Measurements from ENCODE around the gene CEP112. TPM values are rescaled to one million over a fixed set of nuclear protein-coding genes. Genes with fewer than 3 reads are reported as not detected.

The CEP112 gene
- total and polyA plus RNA-seq, 2 experiments from 2014 or later = 4.0 to 4.3 TPM

GRCh38 chr17:65674246-65675045 lies 517.5 kb downstream of the CEP112 start:
- H3K4me2 ChIP-seq = no peak overlapping the region
- H2AFZ ChIP-seq = no peak overlapping the region
- no peaks in the 10 kb centered on the region for H3K27me3 Mint-ChIP-seq (ENCODE audit: insufficient read depth, low read depth, poor library complexity)
- H3K9me2 ChIP-seq (ENCODE audit: insufficient read depth) = no peaks in the 10 kb centered on the region
- no peaks in the 10 kb centered on the region for H4K20me1 ChIP-seq (replicated peaks; ENCODE audit: insufficient read depth)
- no peaks in the 10 kb centered on the region for H3K36me3 ChIP-seq (ENCODE audit: insufficient read depth)
- peaks cover 4% of the 10 kb centered on the region; the same call in 1 of the 3 replicates for H3K4me1 Mint-ChIP-seq
- no peaks in the 10 kb centered on the region; the same call in 2 of the 3 replicates for H3K36me3 Mint-ChIP-seq (ENCODE audit: low read depth)
- H3F3A ChIP-seq (replicated peaks; ENCODE audit: low read depth) = no peaks in the 10 kb centered on the region
- TF ChIP-seq POLR2AphosphoS5 (IDR thresholded peaks at IDR 0.05; ENCODE audit: low read depth) (no peak), ETS1 (IDR thresholded peaks at IDR 0.05) (no peak), EZH2 (IDR thresholded peaks at IDR 0.05; ENCODE audit: low read depth, unreplicated experiment) (no peak), ZNF114 (CRISPR knock-in tag; IDR thresholded peaks at IDR 0.05) (no peak), CREB1 (CRISPR knock-in tag; IDR thresholded peaks at IDR 0.05; ENCODE audit: low read depth) (no peak), ZNF462 (CRISPR knock-in tag; IDR thresholded peaks at IDR 0.05) (no peak), CTCF (conservative IDR thresholded peaks at IDR 0.05; ENCODE audit: low read depth in 2 of 2) (no peak), REST (IDR thresholded peaks at IDR 0.05; ENCODE audit: unreplicated experiment) (no peak)
- peaks cover 4% of the 10 kb centered on the region; the same call in 1 of the 3 replicates for H3K9me3 Mint-ChIP-seq
- no peak overlapping the region for H3K4me3 Mint-ChIP-seq
- no peaks in the 10 kb centered on the region for H3K27me3 ChIP-seq (ENCODE audit: insufficient read depth)
- no peak for ATAC-seq
- no peak overlapping the region for H3K27ac ChIP-seq (ENCODE audit: low read depth)
- no peaks in the 10 kb centered on the region for H3K4me1 ChIP-seq (ENCODE audit: insufficient read depth)
- DNase-seq (ENCODE audit: low spot score) = no peak
- H3K27ac Mint-ChIP-seq = no peak overlapping the region
- H3K4me3 ChIP-seq = no peak overlapping the region
- no peaks in the 10 kb centered on the region for H3K79me2 ChIP-seq (replicated peaks; ENCODE audit: insufficient read depth)
